HepG2 (cell line): Measurements from ENCODE around the gene UBE2M. TPM values are rescaled to one million over a fixed set of nuclear protein-coding genes. Genes with fewer than 3 reads are reported as not detected.

Experiments
- ARNT2 ChIP-seq: sonication (generic); formaldehyde crosslinking; IDR thresholded peaks from 2 replicates; pipeline ENCODE4 v1.8.0; 2022; ENCODE audit warnings: mild to moderate bottlenecking, low read depth, missing genetic modification reagents, moderate library complexity
- ETV5 ChIP-seq: IDR thresholded peaks from 2 replicates; pipeline ENCODE4 v1.6.1; 2018; ENCODE audit warnings: missing biosample characterization, missing genetic modification reagents, inconsistent platforms, borderline replicate concordance
- MXI1 ChIP-seq: IDR thresholded peaks from 3 replicates; pipeline ENCODE4 v1.6.1; 2012; ENCODE audit warnings: low read depth, low read length, inconsistent platforms, borderline replicate concordance
- SALL1 ChIP-seq: sonication (generic); formaldehyde crosslinking; IDR thresholded peaks from 2 replicates; pipeline ENCODE4 v1.8.0; 2022; ENCODE audit warnings: mild to moderate bottlenecking, missing genetic modification reagents
- SMAD1 ChIP-seq: sonication (generic); formaldehyde crosslinking; IDR thresholded peaks from 2 replicates; pipeline ENCODE4 v1.4.0; 2020; ENCODE audit warnings: missing genetic modification reagents, low read depth, mild to moderate bottlenecking, borderline replicate concordance
- SSRP1 ChIP-seq: IDR thresholded peaks from 2 replicates; pipeline ENCODE4 v1.6.1; 2016; ENCODE audit warnings: control low read depth
- TGIF2 ChIP-seq: IDR thresholded peaks from 2 replicates; pipeline ENCODE4 v1.6.1; 2016; ENCODE audit warnings: control low read depth, missing compliant biosample characterization
- ZBTB2 ChIP-seq: sonication (generic); formaldehyde crosslinking; IDR thresholded peaks from 2 replicates; pipeline ENCODE4 v1.8.0; 2022; ENCODE audit warnings: low read depth, missing genetic modification reagents
- ZNF12 ChIP-seq: sonication (generic); formaldehyde crosslinking; IDR thresholded peaks from 2 replicates; pipeline ENCODE4 v1.5.0; 2020; ENCODE audit warnings: missing genetic modification reagents
- ZNF138 ChIP-seq: sonication (generic); formaldehyde crosslinking; IDR thresholded peaks from 2 replicates; pipeline ENCODE4 v1.5.0; 2020; ENCODE audit warnings: mild to moderate bottlenecking, low read depth, missing genetic modification reagents
- ZNF143 ChIP-seq: sonication (generic); formaldehyde crosslinking; IDR thresholded peaks from 2 replicates; pipeline ENCODE4 v1.4.0; 2020; ENCODE audit warnings: missing genetic modification reagents
- ZNF317 ChIP-seq: sonication (generic); formaldehyde crosslinking; IDR thresholded peaks from 2 replicates; pipeline ENCODE4 v1.5.0; 2020; ENCODE audit warnings: mild to moderate bottlenecking, missing genetic modification reagents
- ZNF616 ChIP-seq: sonication (generic); formaldehyde crosslinking; IDR thresholded peaks from 2 replicates; pipeline ENCODE4 v1.5.0; 2020; ENCODE audit warnings: low read depth, mild to moderate bottlenecking, missing genetic modification reagents
- ZNF891 ChIP-seq: sonication (generic); formaldehyde crosslinking; IDR thresholded peaks from 2 replicates; pipeline ENCODE4 v1.5.0; 2020; ENCODE audit warnings: mild to moderate bottlenecking, missing genetic modification reagents
- polyA plus RNA-seq, 8 experiments: library from polyadenylated mRNA; depleted of rRNA in 3 of 8; stranded (reverse) in 7 of 8; unstranded in 1 of 8; fragments of >200 nt; fragmentation: Illumina TruSeq in 4 of 8; extraction: Trizol in 4 of 8; gene quantifications; 2 replicates each; pipeline versions ENCODE4 v1.2.1 to v1.2.3, GENCODE V29; 2011 to 2016; ENCODE audit warnings: low read depth in 4 of 8, missing spikeins in 1 of 8, mixed read lengths in 1 of 8; ENCODE audit not compliant: insufficient read depth in 1 of 8
- total RNA-seq, 5 experiments: library from RNA; depleted of rRNA; stranded (reverse); fragments of >200 nt; fragmentation: Illumina TruSeq; extraction: Trizol; gene quantifications; 2 replicates each; pipeline ENCODE4 v1.2.3, GENCODE V29; 2016; ENCODE audit warnings: low read depth in 1 of 5
- TF ChIP-seq, protein P1 (sequence below): sonication (generic); formaldehyde crosslinking; IDR thresholded peaks from 2 replicates; pipeline ENCODE4 v1.9.0; 2021; ENCODE audit warnings: mild to moderate bottlenecking, missing genetic modification reagents
- TF ChIP-seq, protein P2 (sequence below): IDR thresholded peaks from 2 replicates; pipeline ENCODE4 v1.6.1; 2016; ENCODE audit warnings: missing compliant biosample characterization, missing genetic modification reagents, borderline replicate concordance
- TF ChIP-seq, protein P3 (sequence below): sonication (generic); formaldehyde crosslinking; IDR thresholded peaks from 2 replicates; pipeline ENCODE4 v1.4.0; 2020; ENCODE audit warnings: mild to moderate bottlenecking, missing genetic modification reagents

The UBE2M gene
- total and polyA plus RNA-seq, 2 of the 13 experiments (the other 11 are each of a cell fraction or from before 2014, with no cell fraction given): 36.2 to 50.3 TPM

GRCh38 chr19:58572818-58573657 is 14.6 kb upstream of the UBE2M start, which contains the start of gene MZF1 (continued):
- TF ChIP-seq, protein P1, sequence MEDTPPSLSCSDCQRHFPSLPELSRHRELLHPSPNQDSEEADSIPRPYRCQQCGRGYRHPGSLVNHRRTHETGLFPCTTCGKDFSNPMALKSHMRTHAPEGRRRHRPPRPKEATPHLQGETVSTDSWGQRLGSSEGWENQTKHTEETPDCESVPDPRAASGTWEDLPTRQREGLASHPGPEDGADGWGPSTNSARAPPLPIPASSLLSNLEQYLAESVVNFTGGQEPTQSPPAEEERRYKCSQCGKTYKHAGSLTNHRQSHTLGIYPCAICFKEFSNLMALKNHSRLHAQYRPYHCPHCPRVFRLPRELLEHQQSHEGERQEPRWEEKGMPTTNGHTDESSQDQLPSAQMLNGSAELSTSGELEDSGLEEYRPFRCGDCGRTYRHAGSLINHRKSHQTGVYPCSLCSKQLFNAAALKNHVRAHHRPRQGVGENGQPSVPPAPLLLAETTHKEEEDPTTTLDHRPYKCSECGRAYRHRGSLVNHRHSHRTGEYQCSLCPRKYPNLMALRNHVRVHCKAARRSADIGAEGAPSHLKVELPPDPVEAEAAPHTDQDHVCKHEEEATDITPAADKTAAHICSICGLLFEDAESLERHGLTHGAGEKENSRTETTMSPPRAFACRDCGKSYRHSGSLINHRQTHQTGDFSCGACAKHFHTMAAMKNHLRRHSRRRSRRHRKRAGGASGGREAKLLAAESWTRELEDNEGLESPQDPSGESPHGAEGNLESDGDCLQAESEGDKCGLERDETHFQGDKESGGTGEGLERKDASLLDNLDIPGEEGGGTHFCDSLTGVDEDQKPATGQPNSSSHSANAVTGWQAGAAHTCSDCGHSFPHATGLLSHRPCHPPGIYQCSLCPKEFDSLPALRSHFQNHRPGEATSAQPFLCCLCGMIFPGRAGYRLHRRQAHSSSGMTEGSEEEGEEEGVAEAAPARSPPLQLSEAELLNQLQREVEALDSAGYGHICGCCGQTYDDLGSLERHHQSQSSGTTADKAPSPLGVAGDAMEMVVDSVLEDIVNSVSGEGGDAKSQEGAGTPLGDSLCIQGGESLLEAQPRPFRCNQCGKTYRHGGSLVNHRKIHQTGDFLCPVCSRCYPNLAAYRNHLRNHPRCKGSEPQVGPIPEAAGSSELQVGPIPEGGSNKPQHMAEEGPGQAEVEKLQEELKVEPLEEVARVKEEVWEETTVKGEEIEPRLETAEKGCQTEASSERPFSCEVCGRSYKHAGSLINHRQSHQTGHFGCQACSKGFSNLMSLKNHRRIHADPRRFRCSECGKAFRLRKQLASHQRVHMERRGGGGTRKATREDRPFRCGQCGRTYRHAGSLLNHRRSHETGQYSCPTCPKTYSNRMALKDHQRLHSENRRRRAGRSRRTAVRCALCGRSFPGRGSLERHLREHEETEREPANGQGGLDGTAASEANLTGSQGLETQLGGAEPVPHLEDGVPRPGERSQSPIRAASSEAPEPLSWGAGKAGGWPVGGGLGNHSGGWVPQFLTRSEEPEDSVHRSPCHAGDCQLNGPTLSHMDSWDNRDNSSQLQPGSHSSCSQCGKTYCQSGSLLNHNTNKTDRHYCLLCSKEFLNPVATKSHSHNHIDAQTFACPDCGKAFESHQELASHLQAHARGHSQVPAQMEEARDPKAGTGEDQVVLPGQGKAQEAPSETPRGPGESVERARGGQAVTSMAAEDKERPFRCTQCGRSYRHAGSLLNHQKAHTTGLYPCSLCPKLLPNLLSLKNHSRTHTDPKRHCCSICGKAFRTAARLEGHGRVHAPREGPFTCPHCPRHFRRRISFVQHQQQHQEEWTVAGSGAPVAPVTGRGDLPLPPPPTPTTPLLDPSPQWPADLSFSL (CRISPR knock-in tag): no peak
- TF ChIP-seq ZNF12 (CRISPR knock-in tag) (0 out of 2 replicates have a peak, but pooled peaks have one; percentile 9), SALL1 (CRISPR knock-in tag) (peak; percentile 60), ZNF138 (no peak), ZNF143 (CRISPR knock-in tag) (peak; percentile 90), MXI1 (peak; percentile 99), ZNF891 (CRISPR knock-in tag) (peak; percentile 85), ZBTB2 (CRISPR knock-in tag) (peak; percentile 91), ETV5 (CRISPR knock-in tag) (peak; percentile 76), ZNF616 (CRISPR knock-in tag) (peak; percentile 72; the same call in 1 of the 2 replicates), SMAD1 (CRISPR knock-in tag) (peak; percentile 89; the same call in 1 of the 2 replicates), TGIF2 (CRISPR knock-in tag) (peak; percentile 9; the same call in 1 of the 2 replicates), SSRP1 (CRISPR knock-in tag) (peak; percentile 76), ZNF317 (CRISPR knock-in tag) (peak; percentile 73; the same call in 1 of the 2 replicates), ARNT2 (CRISPR knock-in tag) (peak; percentile 51)
- TF ChIP-seq, protein P2, sequence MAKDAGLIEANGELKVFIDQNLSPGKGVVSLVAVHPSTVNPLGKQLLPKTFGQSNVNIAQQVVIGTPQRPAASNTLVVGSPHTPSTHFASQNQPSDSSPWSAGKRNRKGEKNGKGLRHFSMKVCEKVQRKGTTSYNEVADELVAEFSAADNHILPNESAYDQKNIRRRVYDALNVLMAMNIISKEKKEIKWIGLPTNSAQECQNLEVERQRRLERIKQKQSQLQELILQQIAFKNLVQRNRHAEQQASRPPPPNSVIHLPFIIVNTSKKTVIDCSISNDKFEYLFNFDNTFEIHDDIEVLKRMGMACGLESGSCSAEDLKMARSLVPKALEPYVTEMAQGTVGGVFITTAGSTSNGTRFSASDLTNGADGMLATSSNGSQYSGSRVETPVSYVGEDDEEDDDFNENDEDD (CRISPR knock-in tag): peak; percentile 24; the same call in 1 of the 2 replicates
- TF ChIP-seq, protein P3, sequence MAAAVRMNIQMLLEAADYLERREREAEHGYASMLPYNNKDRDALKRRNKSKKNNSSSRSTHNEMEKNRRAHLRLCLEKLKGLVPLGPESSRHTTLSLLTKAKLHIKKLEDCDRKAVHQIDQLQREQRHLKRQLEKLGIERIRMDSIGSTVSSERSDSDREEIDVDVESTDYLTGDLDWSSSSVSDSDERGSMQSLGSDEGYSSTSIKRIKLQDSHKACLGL (CRISPR knock-in tag): peak; percentile 74; the same call in 1 of the 2 replicates
